ENCODE measurements around the gene BBLN. TPM values are rescaled to one million over a fixed set of nuclear protein-coding genes. Genes with fewer than 3 reads are reported as not detected.

BBLN gene
- polyA plus RNA-seq, 4 donors, result 33.1 to 111 (median 64.6) TPM

DNA sequence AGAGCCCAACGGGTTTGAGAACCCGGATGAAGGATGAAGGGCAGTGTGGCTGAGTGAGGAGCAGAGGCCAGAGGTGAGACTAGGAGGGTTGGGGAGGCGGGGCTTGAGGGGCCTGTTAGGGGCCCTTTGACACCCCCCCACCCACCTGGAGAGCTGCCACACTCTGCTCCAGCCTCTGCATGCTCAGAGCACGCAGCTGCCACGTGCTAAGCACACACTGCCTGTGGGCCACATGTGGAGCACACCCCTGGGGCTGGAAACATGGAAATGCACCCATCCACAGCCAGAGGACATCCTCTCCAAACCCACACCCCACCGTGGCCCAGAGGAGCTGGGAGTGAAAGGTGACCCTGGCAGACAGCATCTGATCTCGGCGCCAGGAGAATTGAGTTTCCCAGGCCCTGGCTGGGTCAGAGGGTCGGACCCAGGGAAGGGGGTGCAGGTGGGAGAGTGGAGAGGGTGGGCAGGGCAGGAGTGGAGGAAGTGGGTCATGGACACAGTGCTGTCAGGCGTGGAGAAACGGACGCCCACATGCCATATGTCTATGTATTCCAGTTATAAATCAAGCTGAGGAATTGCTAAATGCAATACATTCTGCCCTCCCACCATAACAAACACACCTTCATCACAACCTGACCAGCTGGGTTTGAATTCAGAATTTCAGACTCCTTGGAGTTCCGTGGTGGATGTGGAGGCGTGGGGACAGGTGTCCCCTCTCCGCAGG lies 49.0 kb downstream of the BBLN start:
- H3K27me3 ChIP-seq (ENCODE audit: control insufficient read depth in 3 of 3, insufficient read depth in 3 of 3, low read length in 3 of 3), result no peaks in the 10 kb centered on the region
- no peak overlapping the region for H3K4me3 ChIP-seq (ENCODE audit: low read depth in 1 of 3, low read length in 3 of 3)
- no peak overlapping the region for H3K27ac ChIP-seq (ENCODE audit: low read depth in 1 of 3, low read length in 2 of 3)
- FAIRE-seq, result no peak
- H3K4me1 ChIP-seq (ENCODE audit: control insufficient read depth in 3 of 3, insufficient read depth in 2 of 3, low read depth in 1 of 3, low read length in 2 of 3), result peaks cover 0 to 54% (median 5%) of the 10 kb centered on the region in 3 donors
- 75 to 79% (median 78%) methylated on average over 15 of the region's 15 CpGs for WGBS, 3 donors
- no peaks in the 10 kb centered on the region for H3K9me3 ChIP-seq (ENCODE audit: control insufficient read depth in 2 of 2, insufficient read depth in 1 of 2, low read depth in 1 of 2, low read length in 1 of 2)
- H3K36me3 ChIP-seq (ENCODE audit: control insufficient read depth in 3 of 3, insufficient read depth in 2 of 3, low read depth in 1 of 3, low read length in 3 of 3), result peaks cover 0 to 19% (median 0%) of the 10 kb centered on the region in 3 donors
- DNase-seq, result no peak

DNA sequence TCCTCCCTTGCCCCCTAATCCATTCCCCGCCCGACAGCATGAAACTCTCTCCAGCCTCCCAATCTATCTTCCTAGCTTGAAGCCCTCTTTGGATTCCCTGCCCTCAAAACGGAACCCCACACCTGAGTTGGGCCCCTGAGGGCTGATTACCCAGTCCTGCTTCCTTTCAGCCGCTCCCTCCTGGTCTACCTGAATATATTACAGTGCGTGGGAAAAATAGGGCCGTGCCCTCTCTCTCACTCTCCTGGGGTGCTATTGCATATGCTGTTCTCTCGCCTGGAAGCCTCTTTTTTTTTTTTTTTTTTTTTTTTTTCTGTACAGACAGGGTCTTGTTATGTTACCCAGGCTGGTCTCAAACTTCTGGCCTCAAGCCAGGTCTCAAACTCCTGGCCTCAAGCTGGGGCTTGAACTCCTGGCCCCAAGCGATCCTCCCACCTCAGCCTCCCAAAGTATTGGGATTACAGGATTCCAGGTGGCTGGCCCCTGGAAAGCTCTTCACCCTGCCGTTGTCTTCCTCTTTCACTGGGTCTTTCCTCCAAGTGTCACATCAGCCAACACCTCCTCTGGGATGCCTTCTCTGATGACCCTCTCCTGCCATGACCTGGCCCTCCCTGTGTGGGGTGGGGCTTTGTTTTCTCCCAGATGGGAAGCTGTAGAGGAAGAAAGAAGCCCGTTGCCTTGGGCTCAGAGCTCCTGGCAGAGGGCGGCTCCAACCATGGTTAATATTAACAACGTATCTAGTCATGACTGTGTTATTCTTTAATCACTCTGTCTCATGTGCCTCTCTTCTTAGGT lies 51.3 kb downstream of the BBLN start:
- WGBS, 3 donors, result 23 to 56% (median 36%) methylated on average over 12 of the region's 12 CpGs
- Histone ChIP-seq H3K4me3 (ENCODE audit: low read depth in 1 of 3, low read length in 3 of 3) (no peak overlapping the region), H3K4me1 (ENCODE audit: control insufficient read depth in 3 of 3, insufficient read depth in 2 of 3, low read depth in 1 of 3, low read length in 2 of 3) (peaks cover 0 to 42% (median 5%) of the 10 kb centered on the region in 3 donors), H3K27me3 (ENCODE audit: control insufficient read depth in 3 of 3, insufficient read depth in 3 of 3, low read length in 3 of 3) (no peaks in the 10 kb centered on the region), H3K27ac (ENCODE audit: low read depth in 1 of 3, low read length in 2 of 3) (peak overlapping the region in 2 of 3 donors; percentile 13 to 82), H3K9me3 (ENCODE audit: control insufficient read depth in 2 of 2, insufficient read depth in 1 of 2, low read depth in 1 of 2, low read length in 1 of 2) (no peaks in the 10 kb centered on the region), H3K36me3 (ENCODE audit: control insufficient read depth in 3 of 3, insufficient read depth in 2 of 3, low read depth in 1 of 3, low read length in 3 of 3) (peaks cover 0 to 16% (median 0%) of the 10 kb centered on the region in 3 donors)
- peak; percentile 63 to 86 for DNase-seq
- FAIRE-seq, result no peak

DNA sequence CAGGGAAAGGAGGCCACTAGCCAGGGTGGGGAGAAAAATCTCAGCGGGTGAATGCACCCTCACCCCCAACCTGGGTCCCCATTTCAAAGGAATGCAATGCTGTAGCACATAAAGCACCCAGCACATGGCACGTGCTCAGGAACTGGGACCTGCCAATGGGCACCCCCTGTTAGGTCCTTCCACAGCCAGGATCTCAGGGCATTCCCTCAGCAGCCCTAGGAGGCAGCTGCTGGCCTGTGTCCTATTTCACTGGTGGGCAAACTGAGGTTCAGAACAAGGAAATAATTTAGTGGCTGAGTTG lies 51.9 kb downstream of the BBLN start:
- DNase-seq (no peak), FAIRE-seq (no peak)
- peak overlapping the region in 2 of 3 donors; percentile 13 to 82 for H3K27ac ChIP-seq (ENCODE audit: low read depth in 1 of 3, low read length in 2 of 3)
- WGBS, 3 donors, result 14 to 57% (median 27%) methylated on average over 2 of the region's 2 CpGs
- H3K4me3 ChIP-seq (ENCODE audit: low read depth in 1 of 3, low read length in 3 of 3), result no peak overlapping the region
- no peaks in the 10 kb centered on the region for H3K9me3 ChIP-seq (ENCODE audit: control insufficient read depth in 2 of 2, insufficient read depth in 1 of 2, low read depth in 1 of 2, low read length in 1 of 2)
- H3K36me3 ChIP-seq (ENCODE audit: control insufficient read depth in 3 of 3, insufficient read depth in 2 of 3, low read depth in 1 of 3, low read length in 3 of 3), result peaks cover 0 to 16% (median 0%) of the 10 kb centered on the region in 3 donors
- H3K27me3 ChIP-seq (ENCODE audit: control insufficient read depth in 3 of 3, insufficient read depth in 3 of 3, low read length in 3 of 3), result no peaks in the 10 kb centered on the region
- H3K4me1 ChIP-seq (ENCODE audit: control insufficient read depth in 3 of 3, insufficient read depth in 2 of 3, low read depth in 1 of 3, low read length in 2 of 3), result peaks cover 0 to 42% (median 5%) of the 10 kb centered on the region in 3 donors

Other genes starting within 250 kb of the BBLN start
- 10 to 100 TPM in 3 of 4 donors, 1 to 10 TPM in 1; 9.1 to 34.7 (median 22.5) TPM for gene ST6GALNAC4, start 243.2 kb upstream of the BBLN start, polyA plus RNA-seq
- under 1 TPM in 3 of 4 donors, not detected in 1; 0.40 to 0.81 (median 0.60) TPM for gene PIP5KL1, start 229.5 kb upstream of the BBLN start, polyA plus RNA-seq
- gene DPM2, start 222.4 kb upstream of the BBLN start, polyA plus RNA-seq, result 10 to 100 TPM; 23.2 to 46.0 (median 35.4) TPM
- gene EEIG1, start 179.3 kb upstream of the BBLN start, polyA plus RNA-seq, result 100 to 1,000 TPM in 1 of 4 donors, 10 to 100 TPM in 3; 43.9 to 123 (median 58.9) TPM
- gene NAIF1, start 92.9 kb upstream of the BBLN start, polyA plus RNA-seq, result 1 to 10 TPM; 8.1 to 10.0 (median 9.0) TPM
- 10 to 100 TPM; 15.5 to 26.2 (median 20.1) TPM for gene SLC25A25, start 92.0 kb upstream of the BBLN start, polyA plus RNA-seq
- gene PTGES2, start 32.5 kb upstream of the BBLN start, polyA plus RNA-seq, result 10 to 100 TPM; 47.7 to 99.7 (median 76.0) TPM
- 100 to 1,000 TPM in 1 of 4 donors, 1 to 10 TPM in 3; 1.6 to 582 (median 3.7) TPM for gene LCN2, start 10.8 kb upstream of the BBLN start, polyA plus RNA-seq
- gene CIZ1, start 31.3 kb downstream of the BBLN start, polyA plus RNA-seq, result 10 to 100 TPM; 44.5 to 88.1 (median 47.8) TPM
- gene DNM1, start 43.1 kb downstream of the BBLN start, polyA plus RNA-seq, result 10 to 100 TPM in 1 of 4 donors, 1 to 10 TPM in 1, under 1 TPM in 2; 0.45 to 72.1 (median 3.7) TPM
- gene GOLGA2, start 115.7 kb downstream of the BBLN start, polyA plus RNA-seq, result 10 to 100 TPM; 34.9 to 69.1 (median 48.7) TPM
- gene SWI5, start 116.0 kb downstream of the BBLN start, polyA plus RNA-seq, result 10 to 100 TPM; 21.4 to 38.5 (median 33.5) TPM
- gene TRUB2, start 162.2 kb downstream of the BBLN start, polyA plus RNA-seq, result 10 to 100 TPM; 17.0 to 35.3 (median 24.5) TPM
- 100 to 1,000 TPM in 2 of 4 donors, 10 to 100 TPM in 2; 68.8 to 198 (median 105) TPM for gene COQ4, start 162.6 kb downstream of the BBLN start, polyA plus RNA-seq
- gene SLC27A4, start 180.3 kb downstream of the BBLN start, polyA plus RNA-seq, result 100 to 1,000 TPM in 2 of 4 donors, 10 to 100 TPM in 2; 23.2 to 162 (median 95.0) TPM
- 10 to 100 TPM; 56.1 to 83.6 (median 66.0) TPM for gene URM1, start 211.1 kb downstream of the BBLN start, polyA plus RNA-seq